Suppressor macrophage treated with lipopolysaccharide for 4 hours (primary cell): ENCODE measurements around the gene RBM48.

ENCODE experiments used
- DNase-seq: peaks from one replicate; pipeline ENCODE4 v3.0.0-alpha.2; 2020

The RBM48 gene

DNA sequence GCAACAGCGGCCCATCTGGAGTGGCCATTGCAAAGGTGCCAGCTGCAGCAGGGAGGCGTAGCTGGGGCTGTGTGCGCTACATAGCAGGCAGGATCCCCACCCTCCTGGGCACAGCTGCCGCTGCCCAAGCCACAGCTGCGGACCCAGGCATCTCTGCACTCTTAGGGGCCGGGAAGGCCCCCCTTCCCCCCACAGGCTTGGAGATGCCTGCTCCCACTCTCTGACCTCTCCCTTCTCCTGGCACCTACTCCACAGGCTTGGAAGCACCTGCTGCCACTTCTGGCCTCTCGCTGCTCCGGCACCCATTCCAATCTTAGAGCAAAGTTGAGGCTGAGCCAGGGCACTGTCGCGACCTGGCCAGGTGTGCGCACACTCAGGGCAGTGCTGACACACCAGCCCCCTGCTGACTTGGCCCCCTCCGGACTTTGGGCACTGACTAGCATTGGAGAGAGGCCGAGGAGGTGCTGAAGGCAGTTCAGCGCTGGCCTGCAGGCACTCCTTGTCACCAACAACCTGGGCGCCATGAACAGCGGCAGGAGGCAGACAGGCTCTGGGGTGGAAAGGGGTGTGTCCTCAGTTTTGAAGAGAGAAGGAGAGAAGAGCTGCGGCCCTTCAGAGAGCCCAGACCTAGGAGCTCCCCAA, 18.4 kb downstream of the RBM48 start:
- no peak for DNase-seq

DNA sequence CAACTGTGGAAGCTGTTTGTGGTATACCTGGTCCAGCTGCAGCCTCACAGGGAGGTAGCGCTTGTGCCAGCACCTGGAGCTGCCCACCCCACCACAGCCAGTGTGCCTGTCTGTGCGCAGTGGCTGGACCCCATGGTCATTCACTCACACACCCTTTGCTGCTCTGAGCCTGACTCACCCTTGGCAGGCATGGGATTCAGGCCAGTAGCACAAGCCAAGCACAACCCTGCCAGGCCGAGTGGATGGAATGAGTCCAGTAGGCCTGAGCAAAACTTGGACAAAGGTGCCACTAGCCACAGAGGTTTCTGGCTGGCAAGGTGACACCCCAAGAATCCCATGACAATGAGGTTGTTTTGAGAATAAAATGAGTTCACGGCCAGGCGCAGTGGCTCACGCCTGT, 19.0 kb downstream of the RBM48 start:
- no peak for DNase-seq

DNA sequence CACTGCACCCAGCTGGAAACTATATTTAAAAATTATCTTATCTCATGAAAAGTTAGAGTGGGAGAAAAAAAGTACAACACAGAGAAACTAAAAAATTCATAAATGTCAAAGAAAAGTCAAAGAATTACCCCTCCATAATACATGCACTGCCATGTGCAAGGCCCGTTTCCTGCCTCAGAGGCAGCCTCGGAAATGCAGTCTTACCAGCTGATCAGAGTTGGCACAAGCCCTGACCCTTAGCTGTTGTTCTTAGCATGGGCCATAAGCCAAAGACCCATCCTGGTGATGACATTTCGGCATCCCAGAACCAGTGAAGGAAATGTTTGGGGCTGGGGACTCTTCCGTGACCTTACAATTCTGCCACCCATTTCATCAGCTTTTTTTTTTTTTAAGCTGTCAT, 21.6 kb downstream of the RBM48 start:
- DNase-seq: no peak

DNA sequence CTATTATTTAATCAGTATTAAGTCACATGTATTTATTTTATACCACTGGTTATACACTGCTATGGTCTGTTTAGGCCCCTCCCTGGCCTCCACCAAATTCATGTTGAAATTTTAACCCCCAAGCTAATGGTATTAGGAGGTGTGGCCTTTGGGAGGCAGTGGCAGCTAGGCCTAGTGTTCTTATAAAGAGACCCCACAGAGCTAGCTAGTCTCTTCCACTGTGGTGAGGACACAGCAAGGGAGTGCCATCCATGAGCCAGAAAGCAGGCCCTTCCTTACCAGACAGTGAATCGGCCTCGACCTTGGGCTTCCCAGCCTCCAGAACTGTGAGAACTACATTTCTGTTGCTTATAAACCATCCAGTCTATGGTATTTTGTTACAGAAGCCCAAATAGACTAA, 28.7 kb downstream of the RBM48 start:
- no peak for DNase-seq

DNA sequence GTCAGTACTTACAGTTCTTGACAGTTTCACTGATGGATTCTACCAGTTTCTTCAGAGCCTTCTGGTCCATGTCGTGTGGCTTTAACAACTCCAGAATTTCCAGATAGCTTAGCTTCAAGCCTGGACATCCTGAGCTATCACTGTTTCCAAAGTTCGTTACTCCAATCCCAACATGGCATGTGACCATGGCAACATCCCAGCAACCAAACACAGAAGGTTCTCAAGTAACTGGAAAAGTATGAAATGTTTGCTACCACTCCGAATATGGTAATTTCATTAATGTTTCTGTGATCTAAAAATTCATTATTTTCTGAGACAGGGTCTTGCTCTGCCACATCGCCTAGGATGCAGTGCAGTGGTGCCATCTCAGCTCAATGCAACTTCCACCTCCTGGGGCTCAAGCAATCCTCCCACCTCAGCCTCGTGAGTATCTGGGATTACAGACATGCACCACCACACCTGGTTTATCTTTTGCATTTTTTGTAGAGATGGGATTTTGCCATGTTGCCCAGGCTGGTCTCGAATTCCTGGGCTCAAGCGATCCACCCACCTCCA, 29.3 kb downstream of the RBM48 start:
- DNase-seq: no peak

DNA sequence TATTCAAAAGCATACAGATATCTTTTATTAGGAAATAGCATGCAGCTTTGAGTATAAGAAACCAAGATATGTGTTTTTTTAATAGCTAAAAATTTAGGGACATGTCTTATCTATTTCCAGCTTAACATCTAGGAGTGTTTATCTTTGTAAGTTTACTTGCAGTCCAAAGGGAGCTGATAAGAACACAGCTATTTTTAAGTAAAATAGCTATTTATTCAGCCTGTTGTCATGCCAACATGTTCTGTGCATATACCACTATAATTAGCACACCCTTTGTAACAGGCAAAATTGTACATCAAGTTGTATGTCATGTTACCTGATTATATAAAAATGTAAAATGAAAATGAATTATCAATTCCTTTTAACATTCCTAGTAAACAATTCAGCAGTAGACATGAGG, 32.0 kb downstream of the RBM48 start:
- no peak for DNase-seq

DNA sequence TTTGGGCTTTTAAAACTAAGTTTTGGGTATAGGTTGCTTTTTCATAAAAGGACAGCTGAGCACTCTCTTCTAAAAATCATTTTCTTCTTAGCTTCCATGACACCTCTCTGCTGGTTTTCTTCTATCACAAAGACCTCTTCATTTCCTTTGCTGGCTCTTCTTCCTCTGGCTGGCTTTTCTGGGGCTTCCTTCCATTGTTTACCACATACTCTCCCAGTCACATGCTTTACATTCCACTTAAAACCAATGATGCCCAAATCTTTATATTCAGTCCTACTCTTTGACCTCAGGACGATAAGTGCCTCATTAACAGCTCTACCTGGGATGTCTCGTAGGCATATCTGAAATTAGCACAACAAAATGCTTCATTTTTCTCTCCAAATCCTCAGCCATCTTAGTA, 34.8 kb downstream of the RBM48 start:
- no peak for DNase-seq

DNA sequence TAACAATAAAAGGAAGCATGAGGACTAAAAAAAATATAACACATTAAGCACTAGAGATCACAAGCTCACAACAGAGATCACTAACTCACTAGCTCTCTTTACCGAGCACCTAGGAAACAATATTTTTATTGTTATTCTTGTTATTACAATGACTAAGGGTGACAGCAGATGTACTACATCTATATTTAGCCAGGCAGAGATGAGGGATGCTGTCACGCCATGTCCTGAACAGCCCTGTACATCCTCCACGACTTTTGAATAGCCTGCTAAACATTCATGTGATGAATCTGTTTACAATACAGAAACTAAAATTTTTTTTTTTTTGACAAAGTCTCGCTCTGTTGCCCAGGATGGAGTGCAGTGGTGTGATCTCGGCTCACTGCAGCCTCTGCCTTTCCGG, 38.9 kb downstream of the RBM48 start:
- no peak for DNase-seq

DNA sequence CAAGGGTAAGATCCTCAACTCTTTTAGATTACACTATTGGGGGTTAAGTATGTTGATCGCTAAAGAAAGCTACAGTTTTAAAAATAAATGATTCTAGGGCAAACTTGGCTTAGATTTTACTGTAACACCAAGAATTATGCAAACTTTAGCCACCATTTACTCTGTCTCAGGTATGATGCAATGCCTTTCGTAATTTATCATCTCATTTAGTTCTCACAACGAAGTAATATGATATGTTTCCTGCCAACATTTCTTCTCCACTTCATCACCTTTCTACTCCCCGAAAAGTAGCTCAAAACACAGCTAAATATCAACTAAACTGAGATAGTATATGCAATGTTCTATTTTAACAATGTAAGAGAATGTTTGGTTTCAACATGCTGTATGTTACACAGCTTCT, 40.5 kb downstream of the RBM48 start:
- no peak for DNase-seq

DNA sequence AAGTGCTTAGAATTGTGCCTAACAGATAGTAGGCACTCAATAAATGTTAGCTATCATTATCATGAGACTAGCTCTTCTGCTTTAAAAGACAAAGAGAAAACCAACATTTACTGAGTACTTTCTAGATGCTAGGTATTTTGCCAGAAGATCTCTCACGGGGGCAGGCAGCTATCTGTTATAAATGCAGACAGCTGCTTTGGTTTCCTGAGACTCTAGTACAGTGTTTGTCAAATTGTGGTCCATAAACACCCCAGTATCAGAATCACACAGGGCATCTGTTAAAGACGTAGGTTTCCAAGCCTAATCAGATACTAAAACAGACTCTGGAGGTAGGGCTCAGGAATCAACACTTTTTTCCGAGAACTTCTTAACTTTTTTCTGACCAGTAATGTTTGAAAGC, 47.7 kb downstream of the RBM48 start:
- no peak for DNase-seq

DNA sequence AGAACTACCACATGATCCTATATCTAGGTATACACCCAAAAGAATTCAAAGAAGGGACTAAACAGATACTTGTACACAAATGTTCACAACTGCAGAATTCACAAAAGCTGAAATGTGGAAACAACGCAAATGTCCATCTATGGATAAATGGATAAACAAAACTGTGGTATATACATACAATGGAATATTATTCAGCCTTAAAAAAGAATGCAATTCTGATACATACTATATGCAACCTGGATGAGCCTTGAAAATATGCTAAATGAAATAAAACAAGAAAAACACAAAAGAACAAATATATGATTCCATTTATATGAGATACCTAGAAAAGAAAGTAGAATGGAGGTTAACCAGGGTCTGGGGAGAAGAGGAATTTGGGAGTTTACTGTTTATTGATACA, 54.4 kb downstream of the RBM48 start:
- DNase-seq: no peak

DNA sequence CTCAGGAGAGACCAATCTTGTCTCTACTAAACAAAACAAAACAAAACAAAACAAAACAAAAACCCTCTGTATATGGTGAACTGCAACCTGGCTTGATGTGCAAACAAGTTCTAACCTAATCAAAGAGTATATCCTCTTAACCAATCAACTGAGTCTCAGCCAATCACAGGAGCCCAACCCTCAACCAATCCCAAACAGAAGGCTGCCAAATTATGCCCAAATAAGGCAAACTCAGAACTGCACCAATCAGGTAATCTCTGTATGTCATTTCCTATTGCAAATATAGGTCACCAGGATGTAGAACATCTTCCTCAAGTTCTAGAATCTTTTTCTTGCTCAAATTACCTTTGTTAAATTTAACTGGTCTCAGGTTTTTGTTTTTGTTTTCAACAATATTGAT, 56.4 kb downstream of the RBM48 start:
- DNase-seq: no peak

DNA sequence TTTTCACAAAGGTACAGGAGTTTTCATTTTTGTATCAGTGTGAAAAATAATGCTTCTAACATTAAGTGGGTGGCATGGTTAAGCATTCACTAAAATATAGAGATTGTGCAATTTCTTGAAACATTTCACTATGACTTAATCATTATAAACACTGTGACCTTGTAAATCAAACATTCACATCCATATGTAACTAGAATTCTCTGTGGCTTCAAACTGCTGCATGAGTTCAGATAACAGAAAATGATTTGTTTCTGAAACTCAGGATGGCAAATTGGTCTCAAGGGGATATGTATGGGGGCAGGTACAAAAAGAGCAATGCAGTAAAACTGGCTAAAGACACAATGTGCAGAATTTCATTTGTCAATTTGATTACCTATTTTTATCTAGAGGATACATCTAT, 57.8 kb downstream of the RBM48 start:
- DNase-seq: peak; percentile 10

DNA sequence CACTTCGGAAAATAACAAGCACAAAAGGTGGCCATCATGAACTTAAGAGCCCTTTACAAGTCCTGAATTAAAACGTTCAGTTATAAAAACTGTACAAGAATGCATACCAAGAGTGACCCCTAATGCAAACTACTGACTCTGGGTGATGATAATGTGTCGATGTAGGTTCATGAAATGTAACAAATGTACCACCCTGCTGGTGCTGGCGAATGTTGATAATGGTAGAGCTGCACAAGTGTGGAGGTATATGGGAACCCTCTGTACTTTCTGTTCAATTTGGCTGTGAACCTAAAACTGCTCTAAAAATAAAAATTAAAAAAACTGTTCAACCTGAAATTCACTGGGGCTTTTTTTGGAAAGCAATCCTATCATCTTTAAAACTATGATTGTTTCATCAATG, 58.2 kb downstream of the RBM48 start:
- DNase-seq: no peak
